ENCODE data around the gene INSIG2. TPM values are rescaled to one million over a fixed set of nuclear protein-coding genes. Genes with fewer than 3 reads are reported as not detected.

Gene INSIG2
- total RNA-seq, 1 donor = 9.5 TPM

- no peak for DNase-seq (ENCODE audit: low read depth)
- TF ChIP-seq CTCF (IDR thresholded peaks at IDR 0.05; ENCODE audit: insufficient read depth, low read length) = no peak
- H3K4me3 ChIP-seq (ENCODE audit: low read depth, low read length) = no peak overlapping the region
Observed at GRCh38 chr2:118124288-118124891, 36.1 kb downstream of the INSIG2 start.

GRCh38 chr2:118127250-118127649, 39.0 kb downstream of the INSIG2 start:
- no peak for TF ChIP-seq CTCF (IDR thresholded peaks at IDR 0.05; ENCODE audit: insufficient read depth, low read length)
- no peak for DNase-seq (ENCODE audit: low read depth)
- no peak overlapping the region for H3K4me3 ChIP-seq (ENCODE audit: low read depth, low read length)

- DNase-seq (ENCODE audit: low read depth) = peak; percentile 25
- H3K4me3 ChIP-seq (ENCODE audit: low read depth, low read length) = no peak overlapping the region
- TF ChIP-seq CTCF (IDR thresholded peaks at IDR 0.05; ENCODE audit: insufficient read depth, low read length) = no peak
Observed at GRCh38 chr2:118128826-118129225, 40.6 kb downstream of the INSIG2 start.

- H3K4me3 ChIP-seq (ENCODE audit: low read depth, low read length) = no peak overlapping the region
- DNase-seq (ENCODE audit: low read depth) = no peak
- no peak for TF ChIP-seq CTCF (IDR thresholded peaks at IDR 0.05; ENCODE audit: insufficient read depth, low read length)
Observed at GRCh38 chr2:118130385-118130784, 42.1 kb downstream of the INSIG2 start.

GRCh38 chr2:118131771-118132170, 43.5 kb downstream of the INSIG2 start:
- TF ChIP-seq CTCF (IDR thresholded peaks at IDR 0.05; ENCODE audit: insufficient read depth, low read length) = no peak
- DNase-seq (ENCODE audit: low read depth) = no peak
- H3K4me3 ChIP-seq (ENCODE audit: low read depth, low read length) = no peak overlapping the region

GRCh38 chr2:118133916-118134315, 45.6 kb downstream of the INSIG2 start:
- TF ChIP-seq CTCF (IDR thresholded peaks at IDR 0.05; ENCODE audit: insufficient read depth, low read length) = no peak
- DNase-seq (ENCODE audit: low read depth) = no peak
- no peak overlapping the region for H3K4me3 ChIP-seq (ENCODE audit: low read depth, low read length)

- no peak for TF ChIP-seq CTCF (IDR thresholded peaks at IDR 0.05; ENCODE audit: insufficient read depth, low read length)
- H3K4me3 ChIP-seq (ENCODE audit: low read depth, low read length) = no peak overlapping the region
- no peak for DNase-seq (ENCODE audit: low read depth)
Observed at GRCh38 chr2:118134650-118135049, 46.4 kb downstream of the INSIG2 start.

Measured in fibroblast of the aortic adventitia (primary cell).